ENCODE measurements around the gene GIGYF2. TPM values are rescaled to one million over a fixed set of nuclear protein-coding genes. Genes with fewer than 3 reads are reported as not detected.

The GIGYF2 gene
- total RNA-seq, 1 donor from 2014 or later = 72.3 TPM

DNA sequence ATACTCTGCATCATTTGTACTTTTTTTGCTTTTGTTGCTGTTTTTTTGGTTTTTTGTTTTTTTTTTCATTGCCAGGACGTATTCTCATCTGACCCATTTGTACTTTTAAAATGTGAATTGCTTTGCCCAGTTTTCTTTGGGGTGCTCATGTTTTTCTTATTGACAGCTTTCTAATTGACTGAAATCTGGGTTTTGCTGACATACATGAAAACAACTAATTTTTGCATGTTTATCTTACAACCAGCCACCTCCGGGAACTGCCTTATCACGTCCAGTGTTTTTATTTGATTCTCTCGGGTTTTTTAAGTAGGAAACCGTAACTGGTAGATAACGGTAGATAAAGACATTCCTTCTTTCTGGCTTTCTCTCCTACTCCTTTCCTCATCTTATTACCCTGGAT lies 211.6 kb downstream of the GIGYF2 start:
- Mint-ChIP-seq H3K36me3 (ENCODE audit: insufficient read depth) (peaks cover 4% of the 10 kb centered on the region), H3K4me3 (ENCODE audit: low read depth) (no peak overlapping the region), H3K9me3 (ENCODE audit: low read depth) (peaks cover 23% of the 10 kb centered on the region), H3K27ac (no peak overlapping the region), H3K27me3 (no peaks in the 10 kb centered on the region), H3K4me1 (ENCODE audit: low read depth) (peaks cover 3% of the 10 kb centered on the region)
- TF ChIP-seq, protein P1, sequence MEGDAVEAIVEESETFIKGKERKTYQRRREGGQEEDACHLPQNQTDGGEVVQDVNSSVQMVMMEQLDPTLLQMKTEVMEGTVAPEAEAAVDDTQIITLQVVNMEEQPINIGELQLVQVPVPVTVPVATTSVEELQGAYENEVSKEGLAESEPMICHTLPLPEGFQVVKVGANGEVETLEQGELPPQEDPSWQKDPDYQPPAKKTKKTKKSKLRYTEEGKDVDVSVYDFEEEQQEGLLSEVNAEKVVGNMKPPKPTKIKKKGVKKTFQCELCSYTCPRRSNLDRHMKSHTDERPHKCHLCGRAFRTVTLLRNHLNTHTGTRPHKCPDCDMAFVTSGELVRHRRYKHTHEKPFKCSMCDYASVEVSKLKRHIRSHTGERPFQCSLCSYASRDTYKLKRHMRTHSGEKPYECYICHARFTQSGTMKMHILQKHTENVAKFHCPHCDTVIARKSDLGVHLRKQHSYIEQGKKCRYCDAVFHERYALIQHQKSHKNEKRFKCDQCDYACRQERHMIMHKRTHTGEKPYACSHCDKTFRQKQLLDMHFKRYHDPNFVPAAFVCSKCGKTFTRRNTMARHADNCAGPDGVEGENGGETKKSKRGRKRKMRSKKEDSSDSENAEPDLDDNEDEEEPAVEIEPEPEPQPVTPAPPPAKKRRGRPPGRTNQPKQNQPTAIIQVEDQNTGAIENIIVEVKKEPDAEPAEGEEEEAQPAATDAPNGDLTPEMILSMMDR (IDR thresholded peaks at IDR 0.05; ENCODE audit: unreplicated experiment) = no peak
- DNase-seq (ENCODE audit: low spot score, unreplicated experiment) = no peak

Other genes with a start within 250 kb of the GIGYF2 start
- not detected in 2 replicates for gene ALPI, start 241.2 kb upstream of the GIGYF2 start, total RNA-seq
- gene ECEL1, start 209.5 kb upstream of the GIGYF2 start, total RNA-seq = 2.0 and 2.9 TPM in 2 replicates
- gene PRSS56, start 176.9 kb upstream of the GIGYF2 start, total RNA-seq = not detected in 2 replicates
- gene CHRND, start 171.2 kb upstream of the GIGYF2 start, total RNA-seq = 0.12 TPM in 1 of 2 replicates, not detected in the other
- gene CHRNG, start 157.6 kb upstream of the GIGYF2 start, total RNA-seq = 0.42 TPM in 1 of 2 replicates, not detected in the other
- 11.9 and 12.0 TPM in 2 replicates for gene TIGD1, start 146.8 kb upstream of the GIGYF2 start, total RNA-seq
- 78.5 and 81.9 TPM in 2 replicates for gene EIF4E2, start 146.6 kb upstream of the GIGYF2 start, total RNA-seq
- gene EFHD1, start 63.7 kb upstream of the GIGYF2 start, total RNA-seq = 2.7 and 4.3 TPM in 2 replicates
- 0.89 and 1.0 TPM in 2 replicates for gene KCNJ13, start 79.2 kb downstream of the GIGYF2 start, total RNA-seq
- 1.8 and 2.8 TPM in 2 replicates for gene SNORC, start 172.9 kb downstream of the GIGYF2 start, total RNA-seq